Activated CD8-positive, alpha-beta memory T cell treated with anti-CD3 and anti-CD28 coated beads, Interleukin-2, amount 50 U/mL, for 24 hours (primary cell): Measurements from ENCODE around the gene OR2AG1.
"Not testable (repeated sequence)": the region's sequence is repeated elsewhere in the genome, so short reads cannot be mapped to it uniquely, and the experiment has no call there.

ENCODE experiments used
- DNase-seq: peaks from one replicate; pipeline ENCODE4 v3.0.0-alpha.2; 2020; ENCODE audit errors: extremely low read depth

The OR2AG1 gene

DNA sequence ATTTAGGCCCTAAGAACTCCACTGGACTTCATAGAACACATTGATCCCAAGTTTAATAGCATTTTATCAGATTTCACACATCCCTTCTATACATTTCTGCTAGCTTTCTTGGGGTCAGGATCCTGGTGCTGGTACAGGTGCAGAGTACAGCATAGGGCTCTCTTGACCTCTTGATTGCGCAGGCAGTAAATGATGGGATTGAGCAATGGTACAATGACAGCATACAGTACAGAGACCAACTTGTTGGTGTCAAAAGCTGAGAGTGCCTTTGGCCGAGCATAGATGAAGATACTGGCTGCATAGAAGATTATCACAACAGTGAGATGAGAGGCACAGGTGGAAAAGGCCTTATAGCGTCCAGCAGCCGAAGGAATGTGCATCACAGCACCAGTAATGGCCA is 11.8 kb downstream of the OR2AG1 start:
- DNase-seq: no peak

DNA sequence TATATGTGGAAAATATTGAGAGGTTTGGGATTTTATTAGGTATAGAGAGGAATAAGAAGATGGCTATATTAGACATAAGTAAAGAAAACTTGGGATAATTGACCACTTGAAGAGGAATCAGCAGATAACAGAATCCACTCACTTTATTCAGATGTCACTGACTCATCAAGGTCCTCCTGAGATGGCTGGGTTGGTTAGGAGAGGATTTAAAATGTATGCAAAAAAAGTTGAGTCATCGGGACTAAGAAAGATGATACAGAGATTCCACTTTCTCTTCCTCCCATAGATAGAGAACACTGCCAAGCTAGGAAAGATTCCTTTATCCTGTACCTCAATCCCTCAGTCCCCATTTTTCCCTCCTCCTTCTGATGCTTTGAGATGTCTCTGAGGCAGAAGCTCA is 16.6 kb downstream of the OR2AG1 start, which contains the start of gene OR6A2:
OR6A2 (minus strand) TSS at position 288 of the 400 bp plus-strand sequence. CDS start 3,981 bp downstream, outside the sequence.
- DNase-seq: no peak

- not testable (repeated sequence) for DNase-seq
Observed at GRCh38 chr11:6801075-6801474, 18.3 kb downstream of the OR2AG1 start.

GRCh38 chr11:6812390-6813005 is 29.7 kb downstream of the OR2AG1 start:
- no peak for DNase-seq

DNA sequence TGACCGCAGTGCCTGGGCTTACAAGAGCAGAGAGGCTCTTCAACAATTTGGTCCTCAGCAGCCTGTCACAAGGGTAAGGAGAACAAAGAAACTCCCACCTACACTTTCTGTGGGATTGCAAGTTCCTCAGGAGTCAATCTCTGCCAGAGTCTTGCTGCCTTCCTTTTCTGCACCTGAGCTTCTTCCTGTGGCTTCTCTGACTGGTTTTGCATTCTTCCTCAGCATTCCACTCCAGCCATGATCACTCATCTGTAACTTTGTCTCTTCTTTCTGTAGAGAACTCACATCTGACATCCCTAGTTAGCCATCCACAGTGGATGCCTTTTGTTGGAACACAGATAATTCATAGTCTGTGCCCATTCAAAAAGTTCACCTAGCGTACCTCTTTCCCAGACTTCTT is 30.8 kb downstream of the OR2AG1 start:
- DNase-seq: no peak

- DNase-seq: no peak
Observed at GRCh38 chr11:6817694-6818093, 34.9 kb downstream of the OR2AG1 start.

GRCh38 chr11:6818967-6819366 is 36.1 kb downstream of the OR2AG1 start:
- DNase-seq: no peak

- DNase-seq: no peak
Observed at GRCh38 chr11:6824136-6824823, 41.5 kb downstream of the OR2AG1 start.

GRCh38 chr11:6825231-6825744 is 42.5 kb downstream of the OR2AG1 start:
- no peak for DNase-seq

- DNase-seq: no peak
Observed at GRCh38 chr11:6828103-6828502, 45.3 kb downstream of the OR2AG1 start.

GRCh38 chr11:6833356-6833755 is 50.5 kb downstream of the OR2AG1 start:
- DNase-seq: no peak

GRCh38 chr11:6834021-6834420 is 51.2 kb downstream of the OR2AG1 start:
- no peak for DNase-seq
